Daoy (cell line): Measurements from ENCODE around the gene RAB11FIP4. TPM values are rescaled to one million over a fixed set of nuclear protein-coding genes. Genes with fewer than 3 reads are reported as not detected.

Experiments used
- DNase-seq: peaks from one replicate; pipeline ENCODE4 v3.0.0-alpha.2; 2015; ENCODE audit warnings: low read depth
- total RNA-seq: library from RNA; depleted of rRNA; stranded (reverse); fragments of >200 nt; shearing (Covaris generic); gene quantifications from 2 replicates; pipeline ENCODE4 v1.2.3, GENCODE V29; 2014

Gene RAB11FIP4
- total RNA-seq, 1 experiment from 2014 or later, result 5.5 TPM

GRCh38 chr17:31522987-31523495 lies 131.6 kb downstream of the RAB11FIP4 start:
- DNase-seq, result no peak

- DNase-seq, result no peak
Observed at GRCh38 chr17:31523862-31524730, 132.6 kb downstream of the RAB11FIP4 start.

GRCh38 chr17:31524926-31525800 lies 133.7 kb downstream of the RAB11FIP4 start:
- peak; percentile 90 for DNase-seq

GRCh38 chr17:31525801-31526549 lies 134.5 kb downstream of the RAB11FIP4 start:
- peak; percentile 56 for DNase-seq

GRCh38 chr17:31527606-31528005 lies 136.1 kb downstream of the RAB11FIP4 start:
- DNase-seq, result peak; percentile 24

GRCh38 chr17:31528291-31528874 lies 136.9 kb downstream of the RAB11FIP4 start:
- no peak for DNase-seq

GRCh38 chr17:31529841-31530251 lies 138.4 kb downstream of the RAB11FIP4 start:
- no peak for DNase-seq

- no peak for DNase-seq
Observed at GRCh38 chr17:31530391-31530985, 139.0 kb downstream of the RAB11FIP4 start.

GRCh38 chr17:31531336-31531980 lies 140.0 kb downstream of the RAB11FIP4 start:
- DNase-seq, result no peak

GRCh38 chr17:31532081-31532480 lies 140.6 kb downstream of the RAB11FIP4 start:
- no peak for DNase-seq

GRCh38 chr17:31532526-31532925 lies 141.1 kb downstream of the RAB11FIP4 start:
- DNase-seq, result no peak

- DNase-seq, result peak; percentile 90
Observed at GRCh38 chr17:31533546-31534155, 142.2 kb downstream of the RAB11FIP4 start.

GRCh38 chr17:31534223-31534888 lies 142.9 kb downstream of the RAB11FIP4 start:
- peak; percentile 50 for DNase-seq

- no peak for DNase-seq
Observed at GRCh38 chr17:31535581-31535981, 144.1 kb downstream of the RAB11FIP4 start.

GRCh38 chr17:31536451-31536850 lies 145.0 kb downstream of the RAB11FIP4 start:
- no peak for DNase-seq

- no peak for DNase-seq
Observed at GRCh38 chr17:31537565-31538011, 146.1 kb downstream of the RAB11FIP4 start.

- no peak for DNase-seq
Observed at GRCh38 chr17:31538080-31538762, 146.7 kb downstream of the RAB11FIP4 start.

- no peak for DNase-seq
Observed at GRCh38 chr17:31540602-31541307, 149.3 kb downstream of the RAB11FIP4 start.
